ENCODE data around the gene HSPA9.

HSPA9 gene

GRCh38 chr5:138564242-138564641 lies 11.0 kb downstream of the HSPA9 start:
- DNase-seq: no peak
- no peak overlapping the region for H3K4me3 ChIP-seq (ENCODE audit: low read depth, low read length)
- no peak overlapping the region for H2AK5ac ChIP-seq (ENCODE audit: low read length)
- H2BK5ac ChIP-seq (ENCODE audit: low read depth, low read length, poor library complexity): no peak overlapping the region
- H3K4me1 ChIP-seq (ENCODE audit: control insufficient read depth in 1 of 2, insufficient read depth in 2 of 2, low read length in 2 of 2): no peaks in the 10 kb centered on the region
- H4K12ac ChIP-seq (ENCODE audit: low read depth, low read length): no peak overlapping the region
- peaks cover 33 to 55% of the 10 kb centered on the region in 2 experiments for H3K36me3 ChIP-seq (ENCODE audit: control insufficient read depth in 1 of 2, insufficient read depth in 2 of 2, low read length in 2 of 2)
- H3K79me1 ChIP-seq (ENCODE audit: low read length): no peaks in the 10 kb centered on the region
- no peak overlapping the region for H4K91ac ChIP-seq (ENCODE audit: low read depth, low read length)
- peak overlapping the region; percentile 27 for H3K4ac ChIP-seq (ENCODE audit: low read depth, low read length)
- no peak overlapping the region for H3K9ac ChIP-seq (ENCODE audit: low read length)
- H3K27ac ChIP-seq (ENCODE audit: low read depth, low read length): no peak overlapping the region
- no CpG with 5 or more reads among the region's 9 CpGs for WGBS (ENCODE audit: extremely low coverage, insufficient coverage, insufficient read length)
- H3K9me3 ChIP-seq (ENCODE audit: insufficient read depth, low read depth, low read length): no peaks in the 10 kb centered on the region
- H2AFZ ChIP-seq (ENCODE audit: insufficient read depth, low read length, poor library complexity): no peak overlapping the region
- no peaks in the 10 kb centered on the region for H3K79me2 ChIP-seq (ENCODE audit: control insufficient read depth, insufficient read depth, low read length, poor library complexity)
- H3K27me3 ChIP-seq (ENCODE audit: insufficient read depth, low read length): no peaks in the 10 kb centered on the region
- no peak overlapping the region for H3K18ac ChIP-seq (ENCODE audit: low read length)
- no peak overlapping the region for H4K8ac ChIP-seq (ENCODE audit: low read depth, low read length)
- H2BK120ac ChIP-seq (ENCODE audit: insufficient read depth, low read length, poor library complexity): no peak overlapping the region
- H3K4me2 ChIP-seq (ENCODE audit: low read length): no peak overlapping the region
- no peak overlapping the region for H3K23ac ChIP-seq (ENCODE audit: low read length)
- no peak overlapping the region for H2BK12ac ChIP-seq (ENCODE audit: low read length)
- no peak overlapping the region for H3K14ac ChIP-seq (ENCODE audit: low read length)

GRCh38 chr5:138563340-138564118 lies 11.7 kb downstream of the HSPA9 start:
- H2AFZ ChIP-seq (ENCODE audit: insufficient read depth, low read length, poor library complexity): no peak overlapping the region
- no peaks in the 10 kb centered on the region for H3K79me2 ChIP-seq (ENCODE audit: control insufficient read depth, insufficient read depth, low read length, poor library complexity)
- no peak overlapping the region for H3K9ac ChIP-seq (ENCODE audit: low read length)
- no peak overlapping the region for H3K27ac ChIP-seq (ENCODE audit: low read depth, low read length)
- no peak overlapping the region for H4K91ac ChIP-seq (ENCODE audit: low read depth, low read length)
- no peak overlapping the region for H3K23ac ChIP-seq (ENCODE audit: low read length)
- H4K12ac ChIP-seq (ENCODE audit: low read depth, low read length): no peak overlapping the region
- H3K9me3 ChIP-seq (ENCODE audit: insufficient read depth, low read depth, low read length): no peaks in the 10 kb centered on the region
- no peaks in the 10 kb centered on the region for H3K4me1 ChIP-seq (ENCODE audit: control insufficient read depth in 1 of 2, insufficient read depth in 2 of 2, low read length in 2 of 2)
- no peak overlapping the region for H3K14ac ChIP-seq (ENCODE audit: low read length)
- H2AK5ac ChIP-seq (ENCODE audit: low read length): no peak overlapping the region
- no peak overlapping the region for H3K4me2 ChIP-seq (ENCODE audit: low read length)
- DNase-seq: no peak
- H2BK5ac ChIP-seq (ENCODE audit: low read depth, low read length, poor library complexity): no peak overlapping the region
- no peak overlapping the region for H4K8ac ChIP-seq (ENCODE audit: low read depth, low read length)
- no peaks in the 10 kb centered on the region for H3K79me1 ChIP-seq (ENCODE audit: low read length)
- H3K27me3 ChIP-seq (ENCODE audit: insufficient read depth, low read length): no peaks in the 10 kb centered on the region
- H3K4me3 ChIP-seq (ENCODE audit: low read depth, low read length): no peak overlapping the region
- no peak overlapping the region for H3K18ac ChIP-seq (ENCODE audit: low read length)
- WGBS (ENCODE audit: extremely low coverage, insufficient coverage, insufficient read length): no CpG with 5 or more reads among the region's 3 CpGs
- no peak overlapping the region for H2BK12ac ChIP-seq (ENCODE audit: low read length)
- no peak overlapping the region for H2BK120ac ChIP-seq (ENCODE audit: insufficient read depth, low read length, poor library complexity)
- H3K4ac ChIP-seq (ENCODE audit: low read depth, low read length): no peak overlapping the region
- H3K36me3 ChIP-seq (ENCODE audit: control insufficient read depth in 1 of 2, insufficient read depth in 2 of 2, low read length in 2 of 2): peaks cover 36 to 55% of the 10 kb centered on the region in 2 experiments

- Histone ChIP-seq H2BK5ac (ENCODE audit: low read depth, low read length, poor library complexity) (no peak overlapping the region), H3K79me2 (ENCODE audit: control insufficient read depth, insufficient read depth, low read length, poor library complexity) (no peaks in the 10 kb centered on the region), H3K36me3 (ENCODE audit: control insufficient read depth in 1 of 2, insufficient read depth in 2 of 2, low read length in 2 of 2) (peaks cover 32 to 53% of the 10 kb centered on the region in 2 experiments), H4K91ac (ENCODE audit: low read depth, low read length) (no peak overlapping the region), H3K27me3 (ENCODE audit: insufficient read depth, low read length) (no peaks in the 10 kb centered on the region), H3K4me1 (ENCODE audit: control insufficient read depth in 1 of 2, insufficient read depth in 2 of 2, low read length in 2 of 2) (no peaks in the 10 kb centered on the region), H3K4ac (ENCODE audit: low read depth, low read length) (no peak overlapping the region), H3K4me2 (ENCODE audit: low read length) (no peak overlapping the region), H4K12ac (ENCODE audit: low read depth, low read length) (no peak overlapping the region), H3K79me1 (ENCODE audit: low read length) (no peaks in the 10 kb centered on the region), H2BK12ac (ENCODE audit: low read length) (no peak overlapping the region), H3K4me3 (ENCODE audit: low read depth, low read length) (no peak overlapping the region), H2AK5ac (ENCODE audit: low read length) (no peak overlapping the region), H2BK120ac (ENCODE audit: insufficient read depth, low read length, poor library complexity) (no peak overlapping the region), H4K8ac (ENCODE audit: low read depth, low read length) (no peak overlapping the region), H3K27ac (ENCODE audit: low read depth, low read length) (no peak overlapping the region), H3K14ac (ENCODE audit: low read length) (no peak overlapping the region), H3K9ac (ENCODE audit: low read length) (no peak overlapping the region), H3K23ac (ENCODE audit: low read length) (no peak overlapping the region), H2AFZ (ENCODE audit: insufficient read depth, low read length, poor library complexity) (no peak overlapping the region), H3K9me3 (ENCODE audit: insufficient read depth, low read depth, low read length) (no peaks in the 10 kb centered on the region), H3K18ac (ENCODE audit: low read length) (no peak overlapping the region)
- no peak for DNase-seq
- WGBS (ENCODE audit: extremely low coverage, insufficient coverage, insufficient read length): no CpG with 5 or more reads among the region's 6 CpGs
Observed at GRCh38 chr5:138560971-138561370, 14.2 kb downstream of the HSPA9 start.

GRCh38 chr5:138559937-138560336 lies 15.3 kb downstream of the HSPA9 start:
- no peak overlapping the region for H4K12ac ChIP-seq (ENCODE audit: low read depth, low read length)
- H3K79me2 ChIP-seq (ENCODE audit: control insufficient read depth, insufficient read depth, low read length, poor library complexity): no peaks in the 10 kb centered on the region
- H2BK120ac ChIP-seq (ENCODE audit: insufficient read depth, low read length, poor library complexity): no peak overlapping the region
- H3K27ac ChIP-seq (ENCODE audit: low read depth, low read length): no peak overlapping the region
- no peak overlapping the region for H2BK12ac ChIP-seq (ENCODE audit: low read length)
- no peak for DNase-seq
- no peak overlapping the region for H4K91ac ChIP-seq (ENCODE audit: low read depth, low read length)
- no peak overlapping the region for H3K23ac ChIP-seq (ENCODE audit: low read length)
- H3K27me3 ChIP-seq (ENCODE audit: insufficient read depth, low read length): no peaks in the 10 kb centered on the region
- no peak overlapping the region for H2AK5ac ChIP-seq (ENCODE audit: low read length)
- no peak overlapping the region for H2AFZ ChIP-seq (ENCODE audit: insufficient read depth, low read length, poor library complexity)
- no peak overlapping the region for H4K8ac ChIP-seq (ENCODE audit: low read depth, low read length)
- H3K4me1 ChIP-seq (ENCODE audit: control insufficient read depth in 1 of 2, insufficient read depth in 2 of 2, low read length in 2 of 2): no peaks in the 10 kb centered on the region
- no peak overlapping the region for H3K9ac ChIP-seq (ENCODE audit: low read length)
- H3K18ac ChIP-seq (ENCODE audit: low read length): no peak overlapping the region
- H2BK5ac ChIP-seq (ENCODE audit: low read depth, low read length, poor library complexity): no peak overlapping the region
- H3K79me1 ChIP-seq (ENCODE audit: low read length): no peaks in the 10 kb centered on the region
- no peak overlapping the region for H3K4me2 ChIP-seq (ENCODE audit: low read length)
- H3K9me3 ChIP-seq (ENCODE audit: insufficient read depth, low read depth, low read length): no peaks in the 10 kb centered on the region
- H3K4me3 ChIP-seq (ENCODE audit: low read depth, low read length): no peak overlapping the region
- WGBS (ENCODE audit: extremely low coverage, insufficient coverage, insufficient read length): no CpG with 5 or more reads among the region's 7 CpGs
- no peak overlapping the region for H3K14ac ChIP-seq (ENCODE audit: low read length)
- H3K36me3 ChIP-seq (ENCODE audit: control insufficient read depth in 1 of 2, insufficient read depth in 2 of 2, low read length in 2 of 2): peaks cover 25 to 47% of the 10 kb centered on the region in 2 experiments
- no peak overlapping the region for H3K4ac ChIP-seq (ENCODE audit: low read depth, low read length)

Measured in trophoblast cell (in vitro differentiated cells and primary cell).